ENCODE measurements around the gene NSD1.
"Not testable (repeated sequence)": the region's sequence is repeated elsewhere in the genome, so short reads cannot be mapped to it uniquely, and the experiment has no call there.

Gene NSD1

GRCh38 chr5:177332031-177332895 is 198.7 kb downstream of the NSD1 start:
- DNase-seq: no peak

DNA sequence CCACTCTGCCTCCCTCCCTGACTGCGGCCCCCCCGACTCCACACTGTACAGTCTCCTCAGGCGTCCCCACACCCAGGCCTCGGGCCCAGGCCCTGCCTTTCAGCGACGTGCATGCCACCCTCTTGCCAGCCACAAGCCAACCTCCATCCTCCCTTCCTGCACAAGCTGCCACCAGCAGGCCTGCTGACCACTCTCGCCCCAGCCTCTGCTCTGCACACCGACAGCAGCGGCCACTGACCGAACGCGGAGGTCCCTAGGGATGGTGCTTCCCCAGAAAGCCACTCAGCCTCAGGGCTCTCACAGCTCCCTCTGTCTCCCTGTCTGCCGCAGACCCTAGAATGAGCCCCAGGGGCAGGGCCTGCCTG is 199.3 kb downstream of the NSD1 start:
- DNase-seq: no peak

GRCh38 chr5:177333420-177334154 is 200.0 kb downstream of the NSD1 start:
- DNase-seq: no peak

DNA sequence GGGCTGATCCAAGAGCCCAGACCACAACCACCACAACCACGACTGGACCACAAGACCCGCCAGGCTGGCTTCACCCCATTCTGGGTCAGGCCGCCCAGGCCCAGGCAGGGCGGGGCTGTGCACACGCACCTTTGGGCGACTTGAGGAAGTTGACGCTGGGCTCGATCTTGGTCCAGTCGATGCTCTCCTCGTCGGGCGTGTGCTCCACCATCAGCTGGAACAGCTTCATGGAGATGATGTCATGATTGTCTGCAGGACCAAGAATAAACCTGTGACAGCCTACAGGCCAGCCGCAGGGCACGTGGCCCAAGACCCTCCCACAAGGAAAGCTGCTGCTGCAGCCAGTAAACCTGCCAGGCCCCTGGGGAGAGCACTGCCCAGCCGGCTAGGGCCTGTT is 200.6 kb downstream of the NSD1 start:
- no peak for DNase-seq

GRCh38 chr5:177334781-177335700 is 201.5 kb downstream of the NSD1 start:
- no peak for DNase-seq

- no peak for DNase-seq
Measured at GRCh38 chr5:177335701-177336065, 202.1 kb downstream of the NSD1 start.

- DNase-seq: no peak
Measured at GRCh38 chr5:177336112-177336511, 202.5 kb downstream of the NSD1 start.

DNA sequence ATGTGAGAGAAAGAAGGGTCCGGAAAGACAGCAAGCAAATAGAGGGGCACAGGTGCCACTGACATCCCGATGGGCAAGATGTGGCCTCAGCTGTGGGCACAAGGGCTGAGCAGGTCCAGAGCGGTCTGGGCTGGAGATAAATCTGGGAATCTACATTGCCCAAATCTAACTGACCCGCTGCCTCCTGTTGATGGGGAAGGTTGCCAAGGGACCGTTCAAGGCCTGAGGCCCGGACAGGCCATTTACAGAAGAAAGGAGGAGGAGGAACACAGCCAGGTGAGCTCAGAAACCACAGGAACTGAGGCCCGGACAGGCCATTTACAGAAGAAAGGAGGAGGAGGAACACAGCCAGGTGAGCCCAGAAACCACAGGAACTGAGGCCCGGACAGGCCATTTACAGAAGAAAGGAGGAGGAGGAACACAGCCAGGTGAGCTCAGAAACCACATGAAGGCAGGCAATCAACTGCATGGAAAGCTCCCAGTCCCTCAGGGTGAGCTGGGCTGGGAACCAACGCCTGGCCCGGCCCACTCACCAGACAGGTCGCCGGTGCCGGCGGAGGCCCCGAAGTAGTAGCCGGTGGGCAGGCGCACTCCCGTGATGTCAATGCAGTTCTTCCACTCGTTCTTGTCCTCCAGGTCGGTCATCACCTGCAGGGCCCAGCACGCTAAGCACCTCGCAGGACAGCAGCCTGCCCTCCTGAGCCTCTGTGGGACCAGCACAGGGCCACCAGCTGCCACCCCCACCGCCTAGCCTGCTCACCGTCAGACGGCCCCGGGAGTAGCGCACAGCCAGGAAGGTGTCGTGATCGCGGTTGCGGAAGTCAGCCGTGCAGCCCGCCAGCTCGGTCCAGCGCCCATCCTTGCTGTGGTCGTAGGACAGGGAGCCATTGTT is 203.3 kb downstream of the NSD1 start:
- DNase-seq: no peak

GRCh38 chr5:177338251-177339106 is 204.9 kb downstream of the NSD1 start:
- DNase-seq: no peak

- no peak for DNase-seq
Measured at GRCh38 chr5:177339107-177339638, 205.6 kb downstream of the NSD1 start.

DNA sequence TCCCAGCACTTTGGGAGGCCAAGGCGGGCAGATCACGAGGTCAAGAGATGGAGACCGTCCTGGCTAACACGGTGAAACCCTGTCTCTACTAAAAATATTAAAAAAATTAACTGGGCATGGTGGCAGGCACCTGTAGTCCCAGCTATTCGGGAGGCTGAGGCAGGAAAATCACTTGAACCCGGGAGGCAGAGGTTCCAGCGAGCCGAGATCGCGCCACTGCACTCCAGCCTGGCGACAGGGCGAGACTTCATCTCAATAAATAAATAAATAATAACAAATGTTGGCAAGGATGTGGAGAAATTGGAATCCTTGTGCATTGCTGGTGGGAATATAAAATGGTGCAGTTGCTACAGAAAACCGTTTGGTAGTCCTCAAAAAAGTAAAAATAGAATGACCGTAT is 209.4 kb downstream of the NSD1 start:
- DNase-seq: not testable (repeated sequence)

DNA sequence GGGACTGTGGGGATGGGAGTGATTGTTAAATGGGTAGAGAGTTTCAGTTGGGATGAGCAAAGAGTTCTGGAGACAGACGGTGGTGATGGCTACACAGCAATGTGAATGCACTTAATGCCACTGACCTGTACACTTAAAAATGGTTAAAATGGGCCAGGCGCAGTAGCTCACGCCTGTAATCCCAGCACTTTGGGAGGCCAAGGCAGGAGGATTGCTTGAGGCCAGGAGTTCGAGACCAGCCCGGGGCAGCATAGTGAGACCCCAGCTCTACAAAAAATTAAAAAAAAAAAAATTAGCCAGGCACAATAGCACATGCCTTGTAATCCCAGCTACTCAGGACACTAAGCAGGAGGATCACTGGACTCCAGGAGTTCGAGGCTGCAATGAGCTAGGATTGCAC is 210.2 kb downstream of the NSD1 start:
- no peak for DNase-seq

GRCh38 chr5:177344891-177345290 is 211.3 kb downstream of the NSD1 start:
- DNase-seq: no peak

DNA sequence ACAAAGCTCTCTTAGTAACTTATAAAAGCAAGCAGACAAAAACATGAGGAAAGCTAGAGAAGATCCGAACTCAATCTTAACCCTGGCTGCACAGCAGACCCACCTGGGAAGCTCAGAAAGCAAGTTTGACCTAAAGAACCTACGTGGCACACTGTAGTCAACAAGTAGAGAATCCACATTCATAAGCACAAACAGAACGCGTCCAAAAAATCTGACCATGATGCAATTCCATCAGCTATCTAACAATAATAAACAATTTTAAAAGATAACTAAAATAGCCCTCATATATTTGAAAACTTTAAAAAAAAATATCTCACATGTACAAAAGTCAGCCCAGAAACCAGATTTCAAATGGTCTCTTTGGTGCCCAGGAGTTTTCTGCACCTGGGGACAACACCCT is 213.2 kb downstream of the NSD1 start:
- no peak for DNase-seq

DNA sequence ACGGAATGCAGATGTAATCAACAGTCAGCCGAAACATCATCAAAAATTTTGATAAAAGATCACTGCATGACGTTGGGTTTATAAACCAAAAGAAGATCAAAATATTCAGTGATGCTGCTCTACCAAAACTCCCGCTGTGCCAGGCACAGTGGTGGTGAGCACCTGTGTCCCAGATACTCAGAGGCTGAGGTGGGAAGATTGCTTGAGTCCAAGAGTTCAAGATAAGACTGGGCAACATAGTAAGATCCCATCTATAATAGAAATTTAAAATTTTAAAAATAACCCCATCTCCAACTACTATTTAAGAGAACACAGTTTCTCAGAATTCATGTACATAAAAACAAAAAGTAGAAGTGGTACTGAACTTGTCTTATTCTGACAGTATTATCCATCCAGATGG is 214.1 kb downstream of the NSD1 start:
- no peak for DNase-seq

GRCh38 chr5:177349362-177349647 is 215.7 kb downstream of the NSD1 start:
- no peak for DNase-seq

DNA sequence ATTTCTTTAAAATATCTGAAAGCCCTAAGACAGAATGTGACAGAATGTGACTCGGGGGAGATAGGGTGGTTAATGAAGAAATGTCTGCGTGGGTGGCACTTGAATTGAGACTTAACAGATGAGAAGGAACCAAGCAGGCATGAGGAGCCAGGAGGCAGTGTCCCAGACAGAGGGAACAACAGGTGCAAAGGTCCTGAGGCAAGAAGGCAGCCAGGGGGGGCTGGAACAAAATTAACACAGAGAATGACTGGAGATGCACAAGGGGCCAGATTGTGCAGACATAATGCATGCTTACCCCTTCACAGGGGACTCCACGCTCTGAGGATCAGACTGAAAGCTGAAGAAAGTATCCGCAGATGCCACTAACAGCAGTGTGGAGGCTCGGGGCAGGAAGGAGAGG is 216.2 kb downstream of the NSD1 start:
- DNase-seq: no peak

Measured in activated gamma-delta T cell (primary cell).